Activated naive CD4-positive, alpha-beta T cell treated with anti-CD3 and anti-CD28 coated beads, Interleukin-2, amount 50 U/mL, for 16 hours (primary cell): ENCODE results near the gene GOLGA1.
A peak's percentile ranks its signal among the peaks of the same experiment; 100 is the strongest.
"Not testable (repeated sequence)": the region's sequence is repeated elsewhere in the genome, so short reads cannot be mapped to it uniquely, and the experiment has no call there.

Experiments
- DNase-seq: peaks from one replicate; pipeline ENCODE4 v3.0.0-alpha.2; 2020

GOLGA1 gene

DNA sequence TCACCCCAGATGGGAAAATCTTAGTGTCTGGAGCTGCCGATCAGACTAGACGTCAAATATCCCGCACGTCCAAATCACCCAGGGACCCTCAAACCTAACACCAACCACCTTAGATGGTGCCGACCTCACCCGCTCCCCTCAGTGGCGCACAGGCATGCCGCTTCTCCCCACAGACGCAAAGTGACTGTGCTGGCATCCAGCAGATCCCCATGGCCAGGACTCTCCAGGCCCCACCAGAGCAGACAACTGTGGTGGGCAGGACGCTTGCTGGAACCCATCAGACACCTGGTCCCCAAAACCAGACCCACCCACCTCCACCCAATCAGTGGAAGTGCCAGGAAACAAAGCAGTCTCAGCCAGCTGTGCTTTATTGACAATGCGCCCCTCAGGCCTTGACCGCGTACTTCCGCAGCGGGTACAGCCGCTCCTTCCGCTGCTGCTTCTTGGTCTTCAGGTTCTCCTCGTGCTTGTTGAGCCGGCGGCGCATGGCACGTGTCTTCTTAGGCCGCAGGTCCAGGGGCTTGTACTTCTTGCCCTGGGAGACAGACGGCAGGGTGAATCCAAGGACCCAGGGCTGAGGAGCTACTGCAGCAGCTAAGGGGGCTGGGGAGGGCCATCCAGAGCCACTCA, 83.2 kb downstream of the GOLGA1 start:
- no peak for DNase-seq

DNA sequence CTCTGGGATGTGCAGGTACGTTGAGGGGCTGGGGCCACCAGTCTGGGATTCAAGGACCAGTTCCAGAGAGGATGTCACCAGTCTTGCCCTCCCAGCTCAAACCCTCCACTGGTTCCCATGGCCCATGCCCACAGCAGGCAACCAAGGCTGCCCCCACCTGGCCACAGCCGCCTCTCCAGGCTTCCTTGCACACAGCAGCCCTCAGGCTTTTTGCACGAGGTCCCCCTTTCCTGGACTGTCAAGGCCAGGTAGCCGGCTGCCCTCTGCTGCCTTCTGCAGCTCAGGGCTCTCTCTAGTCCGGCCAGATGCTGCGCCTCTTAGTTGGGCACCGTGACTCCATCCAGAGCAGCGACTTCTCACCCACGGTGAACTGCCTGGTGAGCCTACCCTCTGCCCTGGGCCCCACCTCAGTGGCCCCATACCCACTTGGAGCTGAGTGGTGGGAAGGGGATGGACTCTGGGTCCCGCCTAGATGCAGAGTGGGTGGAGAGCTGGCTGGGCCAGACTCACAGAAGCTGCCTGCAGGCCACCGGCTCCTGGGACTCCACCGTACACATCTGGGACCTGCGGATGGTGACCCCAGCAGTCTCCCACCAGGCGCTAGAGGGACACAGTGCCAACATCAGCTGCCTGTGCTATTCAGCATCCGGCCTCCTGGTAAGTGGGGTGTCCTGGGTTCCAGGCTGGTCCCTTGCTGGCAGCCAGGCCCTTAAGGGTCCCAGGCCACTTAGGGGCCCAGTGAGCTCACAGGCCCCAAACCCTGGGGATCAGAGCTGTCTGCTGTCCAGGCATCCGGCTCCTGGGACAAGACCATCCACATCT, 84.7 kb downstream of the GOLGA1 start:
- DNase-seq, result peak; percentile 41

DNA sequence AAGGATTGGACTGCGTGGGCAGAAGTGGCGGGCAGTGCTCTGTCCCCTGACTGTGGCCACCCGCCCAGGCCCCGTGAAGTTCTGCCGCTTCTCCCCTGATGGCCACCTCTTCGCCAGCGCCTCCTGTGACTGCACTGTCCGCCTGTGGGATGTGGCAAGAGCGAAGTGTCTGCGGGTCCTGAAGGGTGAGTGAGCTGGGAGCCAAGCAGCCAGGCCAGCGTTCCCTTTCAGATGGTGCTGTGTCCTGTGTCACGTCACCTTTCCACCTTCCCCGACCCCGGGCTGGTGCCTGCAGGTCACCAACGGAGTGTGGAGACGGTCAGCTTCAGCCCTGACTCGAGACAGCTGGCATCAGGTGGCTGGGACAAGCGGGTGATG, 85.3 kb downstream of the GOLGA1 start:
- DNase-seq, result no peak

DNA sequence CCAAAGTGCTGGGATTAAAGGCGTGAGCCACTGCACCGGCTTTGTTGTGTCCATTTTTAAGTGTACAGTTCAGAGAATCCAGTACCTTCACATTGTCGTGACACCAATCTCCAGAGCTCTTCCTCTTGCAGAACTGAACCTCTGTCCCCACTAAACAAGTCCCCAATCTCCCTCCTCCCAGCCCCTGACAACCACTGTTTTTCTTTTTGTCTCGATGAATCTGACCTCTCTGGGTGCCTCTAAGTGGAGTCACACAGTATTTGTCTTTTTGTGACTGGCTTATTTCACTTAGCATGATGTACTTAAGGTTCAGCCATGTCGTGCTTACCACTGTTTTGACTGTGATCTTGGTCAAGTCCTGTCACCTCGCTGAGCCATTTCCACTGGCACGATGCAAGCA, 86.1 kb downstream of the GOLGA1 start:
- DNase-seq, result no peak

DNA sequence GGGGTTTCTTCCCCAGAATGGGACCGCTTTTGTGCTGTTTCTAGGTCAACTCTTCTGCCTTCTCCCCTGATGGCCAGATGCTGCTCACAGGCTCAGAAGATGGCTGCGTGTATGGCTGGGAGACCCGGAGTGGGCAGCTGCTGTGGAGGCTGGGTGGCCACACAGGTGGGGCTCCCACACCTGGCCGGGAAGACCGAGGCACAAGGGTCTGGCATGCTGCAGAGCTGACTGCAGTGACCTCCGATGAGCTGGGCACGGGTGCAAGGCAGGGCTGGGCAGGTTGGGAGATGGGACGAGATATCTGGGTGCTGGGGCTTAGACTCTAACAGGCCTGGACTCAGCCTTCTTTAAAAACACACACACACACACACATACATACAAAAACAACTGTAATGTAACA, 86.7 kb downstream of the GOLGA1 start:
- no peak for DNase-seq

DNA sequence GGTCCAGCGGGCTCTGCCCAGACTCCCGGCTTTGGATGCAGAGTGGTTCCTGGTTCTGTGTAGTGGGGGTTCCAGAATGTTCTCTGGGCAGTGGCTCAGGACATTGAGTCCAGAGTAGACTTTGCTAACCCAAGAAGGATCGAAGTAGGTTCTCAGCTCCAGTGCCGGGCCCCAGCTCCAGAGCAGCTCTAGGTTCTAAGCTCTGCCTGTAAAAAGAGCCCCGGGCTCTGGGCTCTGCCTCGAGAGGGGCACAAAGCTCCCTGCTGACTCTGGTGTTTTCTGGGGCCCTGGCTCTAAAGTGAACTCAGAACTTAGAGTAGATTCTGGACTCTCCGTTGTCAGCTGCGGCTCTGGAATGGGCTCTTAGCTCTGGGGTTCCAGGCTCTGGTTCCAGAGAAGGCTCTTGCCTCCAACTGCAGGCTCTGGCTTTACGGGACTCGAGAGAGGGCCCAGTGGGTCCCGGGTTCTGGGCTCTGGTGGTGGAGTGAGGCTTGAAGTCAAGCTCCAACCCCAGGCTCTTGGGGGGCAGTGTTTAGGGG, 87.2 kb downstream of the GOLGA1 start:
- no peak for DNase-seq

DNA sequence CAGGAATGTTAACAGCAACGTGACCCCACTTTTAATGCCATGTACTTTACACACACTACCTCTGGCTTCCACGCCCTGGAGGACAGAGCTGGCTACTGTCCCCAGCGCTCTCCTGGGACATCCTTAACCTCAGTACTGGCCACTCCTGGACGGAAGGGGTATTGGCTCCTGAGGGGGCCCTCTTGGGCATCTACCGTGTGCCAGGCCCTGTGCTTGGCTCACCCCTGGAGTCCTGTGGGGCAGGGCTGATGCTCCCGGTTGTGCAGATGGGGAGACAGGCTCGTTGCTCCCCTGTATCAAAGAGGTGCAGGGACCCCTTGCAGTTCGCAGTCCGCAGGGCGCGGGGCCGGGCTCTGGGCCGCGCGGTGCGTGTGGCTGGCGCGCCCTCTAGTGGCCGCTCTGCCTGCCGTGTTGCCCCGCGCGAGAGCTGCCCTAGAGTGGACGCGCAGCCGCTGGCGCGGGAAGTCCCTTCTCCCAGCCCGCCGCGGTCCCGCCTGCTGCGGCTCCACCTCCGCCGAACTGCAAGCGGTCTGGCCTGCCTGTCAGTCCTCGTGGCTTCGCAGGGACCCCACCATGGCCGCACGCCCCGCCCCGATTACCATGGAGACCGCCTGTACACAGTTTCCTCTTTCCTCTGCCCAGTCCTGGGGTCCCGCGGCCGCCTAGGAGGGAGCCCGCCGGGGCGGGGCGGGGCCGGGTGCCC, 87.9 kb downstream of the GOLGA1 start, which contains the start of gene WDR38:
TSS of gene WDR38 (plus strand) at position 632 of the 703 bp plus-strand sequence. CDS start 72 bp downstream, outside the sequence.
- peak; percentile 74 for DNase-seq

DNA sequence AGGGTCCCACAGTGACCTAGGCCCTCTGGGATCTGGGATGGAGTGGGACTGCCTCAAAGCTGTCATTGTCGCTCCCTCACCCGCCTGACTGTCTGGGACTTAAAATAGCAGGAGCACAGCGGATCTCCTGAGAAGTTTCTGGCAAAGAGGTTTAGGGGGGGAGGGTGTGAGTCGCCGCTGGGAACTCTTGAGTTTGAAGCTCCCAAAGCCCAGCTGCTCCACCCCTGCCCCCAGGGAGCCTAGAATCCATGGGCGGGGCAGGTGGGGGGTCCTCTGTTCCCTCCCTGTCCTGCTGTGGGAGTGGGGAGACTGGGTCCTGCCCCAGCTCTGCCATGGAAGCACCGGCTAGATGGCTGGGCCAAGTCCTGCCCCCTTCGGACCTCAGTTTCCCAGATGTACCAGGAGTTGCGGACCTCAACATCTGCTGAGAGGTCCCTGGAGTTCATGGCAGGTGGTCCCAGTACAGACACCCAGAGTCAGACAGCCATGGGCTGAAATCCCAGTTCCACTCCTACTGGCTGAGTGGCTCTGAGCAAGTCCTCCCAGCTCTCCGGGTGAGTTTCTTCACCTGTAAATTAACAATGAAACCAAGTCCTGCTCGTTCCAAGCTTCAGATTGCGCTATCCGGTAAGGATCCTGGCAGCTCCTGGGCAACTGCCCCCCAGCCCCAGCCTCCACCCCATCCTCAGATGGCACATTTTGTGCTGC, 88.6 kb downstream of the GOLGA1 start:
- DNase-seq, result no peak

DNA sequence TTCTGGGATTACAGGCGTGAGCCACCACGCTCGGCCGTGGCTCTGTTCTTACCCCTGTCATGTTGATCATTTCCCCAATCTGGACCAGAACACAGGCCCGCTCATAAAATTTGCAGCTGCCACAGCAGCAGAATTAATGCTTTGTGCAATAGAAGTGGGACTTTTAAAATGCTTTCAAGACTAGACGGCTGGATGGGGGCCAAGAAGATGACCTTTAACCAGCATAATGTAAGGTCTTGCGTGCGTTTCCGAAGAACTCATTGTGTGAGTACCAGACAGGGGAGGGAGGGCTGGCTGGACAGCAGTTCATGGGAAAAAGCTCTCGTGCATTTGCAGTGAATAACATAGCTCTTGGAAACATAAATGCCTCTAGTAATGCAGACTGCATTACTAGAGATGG, 91.1 kb downstream of the GOLGA1 start:
- DNase-seq, result no peak

DNA sequence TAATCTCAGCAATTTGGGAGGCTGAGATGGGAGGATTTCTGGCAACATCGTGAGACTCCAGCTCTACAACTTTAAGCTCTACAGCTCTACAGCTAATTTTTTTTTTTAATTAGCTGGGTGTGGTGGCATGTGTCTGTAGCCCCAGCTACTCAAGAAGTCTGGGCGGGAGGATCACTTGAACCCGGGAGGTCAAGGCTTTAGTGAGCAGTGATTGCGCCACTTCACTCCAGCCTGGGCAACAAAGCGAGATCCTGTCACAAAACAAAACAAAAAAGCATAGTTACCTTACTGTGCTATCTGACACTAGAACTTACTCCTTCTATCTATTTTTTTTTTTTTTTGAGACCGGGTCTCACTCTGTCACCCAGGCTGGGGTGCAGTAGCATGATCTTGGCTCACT, 93.9 kb downstream of the GOLGA1 start:
- no peak for DNase-seq

DNA sequence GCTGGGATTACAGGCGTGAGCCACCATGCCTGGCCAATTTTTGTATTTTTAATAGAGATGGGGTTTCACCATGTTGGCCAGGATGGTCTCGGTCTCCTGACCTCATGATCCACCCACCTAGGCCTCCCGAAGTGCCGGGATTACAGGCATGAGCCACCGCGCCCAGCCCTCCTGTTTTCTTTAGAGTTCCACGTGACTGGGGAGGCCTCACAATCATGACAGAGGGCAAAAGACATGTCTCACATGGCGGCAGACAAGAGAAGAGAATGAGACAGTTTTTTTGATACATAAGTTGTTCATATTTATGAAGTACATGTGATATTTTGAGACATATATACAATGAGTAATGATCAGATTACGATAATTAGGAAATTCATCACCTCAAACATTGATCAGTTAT, 94.4 kb downstream of the GOLGA1 start:
- not testable (repeated sequence) for DNase-seq

DNA sequence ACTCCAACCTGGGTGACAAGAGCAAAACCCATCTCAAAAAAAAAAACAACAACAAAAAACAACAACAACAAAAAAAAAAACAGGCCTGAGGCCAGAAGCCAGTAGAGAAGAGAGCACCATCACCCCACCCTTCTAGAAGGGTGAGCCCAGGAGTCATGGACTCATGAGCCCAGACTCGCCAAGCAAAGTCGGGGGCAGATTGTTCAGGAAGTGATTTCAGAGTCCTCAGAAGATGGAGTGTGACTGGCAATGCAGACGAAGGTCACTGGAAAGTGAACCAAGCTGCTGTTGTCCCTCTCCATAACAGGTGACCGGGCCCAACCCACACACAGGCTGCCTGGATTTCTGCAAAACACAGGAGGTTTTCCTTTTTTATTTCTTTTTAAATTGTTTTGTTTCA, 96.6 kb downstream of the GOLGA1 start:
- DNase-seq, result no peak

DNA sequence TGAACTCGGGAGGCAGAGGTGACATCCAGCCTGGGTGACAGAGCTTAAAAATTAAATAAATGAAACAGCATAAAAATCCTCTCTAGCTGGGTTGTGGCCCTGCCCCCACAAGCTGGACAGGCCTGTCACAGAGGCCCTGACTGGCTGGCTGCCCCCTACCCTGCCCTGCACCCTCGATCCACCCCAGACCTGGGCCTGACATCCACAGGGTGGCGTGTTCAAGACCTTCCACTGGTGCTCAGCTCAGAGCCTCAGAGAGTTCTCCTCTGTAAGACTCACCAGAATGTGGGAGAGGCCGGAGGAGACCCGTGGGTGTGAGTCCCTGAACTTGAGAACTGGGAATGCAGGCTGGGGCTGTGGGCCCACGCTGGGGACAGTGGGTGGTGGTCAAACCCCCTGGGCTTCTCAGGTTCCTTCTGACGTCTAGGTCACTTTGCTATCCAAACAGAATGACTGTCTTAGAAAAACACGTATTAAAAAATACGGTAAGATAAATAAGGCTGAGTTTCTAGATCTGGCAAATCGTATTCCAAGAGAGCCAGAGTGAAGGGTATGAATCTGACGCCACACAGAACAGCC, 97.3 kb downstream of the GOLGA1 start:
- no peak for DNase-seq

DNA sequence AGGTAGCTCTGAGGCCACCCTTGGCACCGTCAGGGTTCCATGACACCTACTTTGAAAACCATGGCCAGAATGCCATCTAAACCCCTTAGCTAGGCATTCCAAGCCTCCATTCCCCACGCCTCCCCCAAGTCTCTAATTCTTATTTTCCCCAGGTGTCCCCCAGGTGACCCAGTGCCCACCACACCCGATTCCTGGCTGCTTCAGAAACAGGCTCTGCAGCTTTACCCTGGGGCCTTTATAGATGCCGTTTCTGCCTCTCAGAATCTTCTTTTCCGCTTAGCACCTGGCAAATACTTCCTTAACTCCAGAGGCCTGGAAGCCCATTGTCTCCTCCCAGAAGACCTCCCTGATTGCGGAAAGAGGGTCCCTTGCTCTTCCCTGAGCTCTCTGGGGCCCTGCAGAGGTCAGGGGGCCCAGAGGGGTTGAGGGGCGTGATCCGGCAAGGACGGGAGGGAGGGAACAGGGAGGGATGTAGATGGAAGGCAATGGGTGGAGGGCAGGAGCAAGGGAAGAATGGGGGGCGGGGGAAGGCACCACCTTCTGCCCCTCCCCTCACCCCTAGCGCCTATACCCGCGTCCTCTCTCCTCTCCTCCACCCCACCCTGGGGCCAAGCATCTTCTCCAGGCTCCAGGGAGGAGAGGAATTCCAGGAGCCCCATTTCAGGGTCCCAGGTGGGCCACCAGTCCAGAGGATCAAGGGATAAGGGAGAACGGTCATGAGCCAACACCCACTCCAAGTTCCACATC, 99.6 kb downstream of the GOLGA1 start:
- DNase-seq, result no peak

DNA sequence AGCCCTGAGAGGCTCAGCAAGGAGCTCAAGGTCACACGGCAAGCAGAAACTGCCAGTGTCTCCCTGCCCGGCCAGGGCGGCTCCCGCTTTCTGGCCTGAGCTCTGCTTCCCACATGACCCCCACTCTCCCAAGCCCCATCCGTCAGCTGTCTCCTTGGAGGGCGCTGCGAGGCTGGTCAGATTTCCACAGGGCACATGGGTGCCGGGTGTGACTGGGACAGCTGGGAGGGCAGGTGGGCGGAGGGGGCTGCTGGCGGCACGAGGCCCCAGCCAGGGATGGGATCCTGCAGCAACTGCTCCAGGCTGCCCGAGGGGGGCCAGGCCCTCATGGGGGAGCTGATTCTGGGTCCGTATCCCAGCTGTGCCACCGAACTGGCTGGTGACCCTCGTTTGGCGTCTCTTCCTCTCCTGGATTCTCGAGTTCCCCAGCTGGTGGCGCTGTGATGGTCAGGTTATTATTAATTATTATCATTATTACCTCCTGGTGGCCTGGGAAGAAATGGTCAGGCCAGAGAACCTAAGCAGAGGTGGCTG, 100.5 kb downstream of the GOLGA1 start:
- no peak for DNase-seq

DNA sequence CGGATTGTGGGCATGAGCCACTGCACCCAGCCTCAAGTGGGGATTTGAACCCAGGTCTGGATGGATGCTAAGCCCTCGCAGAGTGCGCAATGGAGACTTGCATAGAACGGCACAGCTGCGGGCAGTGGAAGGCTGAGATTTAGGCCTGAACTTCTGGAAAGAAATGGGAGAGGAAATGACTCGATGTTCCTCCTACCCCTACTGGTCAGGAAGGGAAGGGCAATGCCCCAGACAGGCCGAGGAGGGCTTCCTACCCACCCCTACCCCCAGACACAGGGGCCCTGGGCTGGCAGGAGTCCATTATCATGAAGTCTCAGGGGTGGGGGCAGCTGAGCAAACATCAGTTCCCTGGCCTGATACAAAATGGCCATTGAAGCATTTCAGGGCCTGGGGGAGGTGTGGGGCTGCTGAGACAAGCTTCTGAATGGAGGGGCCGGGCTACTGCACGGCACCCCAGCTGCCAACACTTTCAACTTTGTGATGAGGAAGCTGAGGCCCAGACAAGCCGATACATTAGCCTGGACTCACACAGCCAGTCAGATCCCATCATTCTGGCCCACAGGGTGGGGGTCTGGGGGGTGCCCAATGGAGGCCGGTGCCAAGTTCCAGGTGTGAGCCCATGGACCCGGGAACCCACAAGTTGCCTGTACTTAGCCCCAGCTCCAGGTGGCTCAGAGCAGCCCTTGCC, 101.1 kb downstream of the GOLGA1 start:
- DNase-seq, result no peak

DNA sequence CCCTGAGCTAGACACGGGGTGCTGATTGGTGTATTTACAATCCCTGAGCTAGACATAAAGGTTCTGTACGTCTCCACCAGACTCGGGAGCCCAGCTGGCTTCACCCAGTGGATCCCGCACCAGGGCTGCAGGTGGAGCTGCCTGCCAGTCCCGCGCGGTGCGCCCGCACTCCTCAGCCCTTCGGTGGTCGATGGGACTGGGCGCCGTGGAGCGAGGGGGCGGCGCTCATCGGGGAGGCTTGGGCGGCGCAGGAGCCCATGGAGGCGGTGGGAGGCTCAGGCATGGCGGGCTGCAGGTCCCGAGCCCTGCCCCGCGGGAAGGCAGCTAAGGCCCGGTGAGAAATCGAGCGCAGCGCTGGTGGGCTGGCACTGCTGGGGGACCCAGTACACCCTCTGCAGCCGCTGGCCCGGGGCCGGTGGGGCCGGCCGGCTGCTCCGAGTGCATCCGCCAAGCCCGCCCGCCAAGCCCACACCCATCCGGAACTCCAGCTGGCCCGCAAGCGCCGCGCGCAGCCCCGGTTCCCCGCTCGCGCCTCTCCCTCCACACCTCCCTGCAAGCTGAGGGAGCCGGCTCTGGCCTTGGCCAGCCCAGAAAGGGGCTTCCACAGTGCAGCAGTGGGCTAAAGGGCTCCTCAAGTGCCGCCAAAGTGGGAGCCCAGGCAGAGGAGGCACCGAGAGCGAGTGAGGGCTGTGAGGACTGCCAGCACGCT, 102.2 kb downstream of the GOLGA1 start:
- not testable (repeated sequence) for DNase-seq

DNA sequence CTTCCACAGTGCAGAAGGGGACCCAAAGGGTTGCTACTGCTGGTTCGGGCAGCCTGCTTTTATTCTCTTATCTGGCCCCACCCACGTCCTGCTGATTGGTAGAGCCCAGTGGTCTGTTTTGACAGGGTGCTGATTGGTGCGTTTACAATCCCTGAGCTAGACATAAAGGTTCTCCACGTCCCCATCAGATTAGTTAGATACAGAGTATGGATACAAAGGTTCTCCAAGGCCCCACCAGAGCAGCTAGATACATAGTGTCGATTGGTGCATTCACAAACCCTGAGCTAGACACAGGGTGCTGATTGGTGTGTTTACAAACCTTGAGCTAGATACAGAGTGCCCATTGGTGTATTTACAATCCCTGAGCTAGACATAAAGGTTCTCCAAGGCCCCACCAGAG, 102.8 kb downstream of the GOLGA1 start:
- not testable (repeated sequence) for DNase-seq

DNA sequence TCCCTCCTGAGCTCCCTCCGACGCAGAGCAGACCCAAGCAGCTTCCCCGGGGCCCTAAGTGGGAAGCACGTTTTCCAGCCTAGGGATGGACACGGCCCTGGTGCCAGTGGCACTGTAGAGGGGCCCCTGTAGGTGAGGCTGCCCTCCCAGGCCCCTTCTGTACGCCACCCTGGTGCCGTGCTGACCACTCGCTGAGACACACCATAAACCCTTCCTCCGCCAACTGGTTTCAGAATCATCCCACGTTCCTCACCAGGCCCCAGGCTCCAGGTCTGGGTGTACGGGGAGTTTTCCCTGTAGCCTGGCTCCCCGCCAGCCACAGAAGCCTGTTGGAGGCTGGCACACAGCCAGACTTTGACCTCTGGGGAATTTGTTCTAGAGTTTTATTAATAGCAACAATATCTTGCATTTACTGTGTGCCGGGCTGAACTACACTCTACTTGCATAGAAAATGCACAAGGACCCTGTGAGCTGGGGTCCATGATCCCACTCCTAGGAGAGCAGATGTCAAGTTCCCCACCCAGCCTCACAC, 105.8 kb downstream of the GOLGA1 start:
- no peak for DNase-seq

DNA sequence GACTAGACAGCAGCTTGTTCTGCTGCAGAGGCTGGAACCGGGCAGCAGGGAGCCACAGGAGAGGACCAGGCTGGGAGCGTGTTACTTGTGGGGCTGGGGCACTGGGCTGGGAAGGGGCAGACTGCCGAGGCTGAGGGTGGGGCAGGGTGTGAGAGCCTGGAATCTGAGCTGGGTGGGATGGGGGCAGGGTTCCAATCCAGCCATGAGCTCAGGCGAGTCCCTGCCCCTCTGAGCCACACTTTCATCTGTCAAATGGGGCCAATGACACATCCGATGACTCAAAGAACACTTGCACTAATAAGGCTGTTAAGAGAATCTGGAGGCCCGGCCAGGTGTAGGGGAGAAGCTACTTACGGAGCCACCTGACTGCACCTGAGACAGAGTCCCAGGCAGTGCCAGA, 106.3 kb downstream of the GOLGA1 start:
- DNase-seq, result no peak
